HEK293T (cell line): Measurements from ENCODE around the gene KLHL29.

Experiments
- CTCF ChIA-PET: fragments of 350-600 bp; formaldehyde crosslinking; extraction: SDS; loops from one replicate; lab custom pipeline; 2021; ENCODE audit warnings: antibody characterized with exemption, inconsistent platforms; lab: Yijun Ruan, JAX
- POLR2A ChIA-PET: fragments of 350-600 bp; formaldehyde crosslinking; extraction: SDS; loops from one replicate; lab custom pipeline; 2020; ENCODE audit warnings: antibody characterized with exemption, inconsistent platforms; lab: Yijun Ruan, JAX
- DNase-seq: peaks from one replicate; pipeline ENCODE4 v3.0.0; 2012; ENCODE audit warnings: mixed read lengths; ENCODE audit errors: extremely low spot score
- ARNT ChIP-seq: fragments of 450-650 bp; IDR thresholded peaks from 2 replicates; pipeline ENCODE4 v1.6.1; 2017; ENCODE audit warnings: mild to moderate bottlenecking
- BHLHE40 ChIP-seq: fragments of 450-650 bp; IDR thresholded peaks from 2 replicates; pipeline ENCODE4 v1.6.1; 2016; ENCODE audit warnings: mild to moderate bottlenecking, moderate library complexity, borderline replicate concordance
- CTBP1 ChIP-seq: fragments of 450-650 bp; IDR thresholded peaks from 2 replicates; pipeline ENCODE4 v1.6.1; 2016; ENCODE audit warnings: borderline replicate concordance
- ELF4 ChIP-seq: fragments of 450-650 bp; IDR thresholded peaks from 2 replicates; pipeline ENCODE4 v1.6.1; 2017; ENCODE audit warnings: antibody characterized with exemption
- FOXA1 ChIP-seq: fragments of 450-650 bp; IDR thresholded peaks from 2 replicates; pipeline ENCODE4 v1.6.1; 2016; ENCODE audit warnings: mild to moderate bottlenecking
- FOXK2 ChIP-seq: fragments of 450-650 bp; IDR thresholded peaks from 2 replicates; pipeline ENCODE4 v1.6.1; 2016; ENCODE audit warnings: mild to moderate bottlenecking
- FOXM1 ChIP-seq: fragments of 450-650 bp; IDR thresholded peaks from 2 replicates; pipeline ENCODE4 v1.6.1; 2017; ENCODE audit warnings: mild to moderate bottlenecking, borderline replicate concordance
- HDGF ChIP-seq: fragments of 450-650 bp; IDR thresholded peaks from 2 replicates; pipeline ENCODE4 v1.6.1; 2017; ENCODE audit warnings: antibody characterized with exemption, borderline replicate concordance
- L3MBTL2 ChIP-seq: fragments of 450-650 bp; conservative IDR thresholded peaks from 2 replicates; pipeline ENCODE4 v1.6.1; 2016; ENCODE audit warnings: mild to moderate bottlenecking
- LEF1 ChIP-seq: fragments of 450-650 bp; IDR thresholded peaks from 2 replicates; pipeline ENCODE4 v1.6.1; 2017; ENCODE audit warnings: mild to moderate bottlenecking, borderline replicate concordance
- NFRKB ChIP-seq: fragments of 450-650 bp; IDR thresholded peaks from 2 replicates; pipeline ENCODE4 v1.6.1; 2016; ENCODE audit warnings: mild to moderate bottlenecking, moderate library complexity
- PKNOX1 ChIP-seq: fragments of 450-650 bp; IDR thresholded peaks from 2 replicates; pipeline ENCODE4 v1.6.1; 2016
- SP1 ChIP-seq: fragments of 450-650 bp; IDR thresholded peaks from 2 replicates; pipeline ENCODE4 v1.6.1; 2017
- SUZ12 ChIP-seq: fragments of 450-650 bp; IDR thresholded peaks from 2 replicates; pipeline ENCODE4 v1.6.1; 2016; ENCODE audit warnings: mild to moderate bottlenecking
- TARDBP ChIP-seq: fragments of 450-650 bp; IDR thresholded peaks from 2 replicates; pipeline ENCODE4 v1.6.1; 2016
- ZNF384 ChIP-seq: fragments of 450-650 bp; IDR thresholded peaks from 2 replicates; pipeline ENCODE4 v1.6.1; 2016

The KLHL29 gene

GRCh38 chr2:23385351-23385747 lies 370 bp downstream of the KLHL29 start:
- DNase-seq = peak; percentile 45
- ChIA-PET CTCF (no interaction called here), POLR2A (interaction anchor here (0.7 to 1.4 kb wide), 3 partner anchors 8 to 19 kb away, joined by 3 to 5 read pairs (median 3); no protein-coding TSS in a partner anchor)
- TF ChIP-seq FOXM1 = no peak
- no peak for TF ChIP-seq HDGF
- TF ChIP-seq ARNT = no peak
- TF ChIP-seq PKNOX1 = no peak

- TF ChIP-seq NFRKB (no peak), L3MBTL2 (0 out of 2 replicates have a peak, but pooled peaks have one; percentile 41)
- ChIA-PET CTCF (interaction anchor here (0.5 kb wide), 1 partner anchor 1015 kb away, joined by 3 read pairs; no protein-coding TSS in a partner anchor), POLR2A (no interaction called here)
- peak; percentile 38 for DNase-seq
These were observed 864 bp downstream of the KLHL29 start for GRCh38 chr2:23385748-23386338.

GRCh38 chr2:23386339-23387220 lies 1.6 kb downstream of the KLHL29 start:
- ChIA-PET CTCF (interaction anchor here (0.5 to 1.0 kb wide), 3 partner anchors 18 to 1014 kb away, joined by 3 read pairs; no protein-coding TSS in a partner anchor), POLR2A (interaction anchor here (0.6 to 0.8 kb wide), 2 partner anchors 8 to 96 kb away, joined by 3 read pairs; no protein-coding TSS in a partner anchor)
- DNase-seq = peak; percentile 50
- TF ChIP-seq ZNF384 (no peak), ELF4 (no peak), BHLHE40 (no peak)

- ChIA-PET CTCF (interaction anchor here (0.6 to 1.0 kb wide), 2 partner anchors 17 to 29 kb away, joined by 3 read pairs; no protein-coding TSS in a partner anchor), POLR2A (interaction anchor here (0.6 to 0.8 kb wide), 2 partner anchors 8 to 96 kb away, joined by 3 read pairs; no protein-coding TSS in a partner anchor)
- TF ChIP-seq CTBP1 (no peak), SUZ12 (no peak), FOXM1 (no peak), FOXA1 (no peak), PKNOX1 (no peak), BHLHE40 (no peak), NFRKB (no peak), ZNF384 (no peak), TARDBP (no peak), ELF4 (no peak), L3MBTL2 (no peak), FOXK2 (no peak), LEF1 (no peak), HDGF (no peak), ARNT (no peak)
- no peak for DNase-seq
These were observed 2.2 kb downstream of the KLHL29 start for GRCh38 chr2:23387221-23387550.

DNA sequence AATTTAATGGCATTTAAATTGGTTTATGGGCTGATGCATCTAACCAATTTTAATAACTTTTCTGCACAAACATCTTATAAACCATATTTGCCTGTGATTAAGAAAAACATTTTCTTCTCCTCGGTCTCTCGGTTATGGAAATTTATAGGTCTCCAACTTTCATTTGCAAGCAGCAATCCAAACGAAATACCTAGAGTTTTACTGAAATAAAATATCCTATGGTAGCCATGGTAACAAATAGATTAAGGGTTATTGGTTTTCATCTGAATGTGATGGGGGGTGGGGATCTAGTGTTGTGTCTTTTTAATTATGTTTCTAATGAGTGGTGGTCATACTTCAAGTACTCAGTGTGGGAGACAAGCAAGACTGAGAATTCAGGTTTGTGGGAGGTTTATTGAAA lies 2.9 kb downstream of the KLHL29 start:
- no peak for DNase-seq
- no peak for TF ChIP-seq CTBP1
- no peak for TF ChIP-seq SUZ12
- TF ChIP-seq ELF4 = no peak
- TF ChIP-seq ARNT = no peak
- TF ChIP-seq ZNF384 = no peak
- no peak for TF ChIP-seq L3MBTL2
- no peak for TF ChIP-seq PKNOX1
- no peak for TF ChIP-seq TARDBP
- TF ChIP-seq LEF1 = no peak
- no peak for TF ChIP-seq SP1
- no peak for TF ChIP-seq FOXK2
- TF ChIP-seq FOXM1 = no peak
- no peak for TF ChIP-seq BHLHE40
- TF ChIP-seq FOXA1 = no peak
- no peak for TF ChIP-seq HDGF
- TF ChIP-seq NFRKB = no peak
- ChIA-PET CTCF (no interaction called here), POLR2A (no interaction called here)

DNA sequence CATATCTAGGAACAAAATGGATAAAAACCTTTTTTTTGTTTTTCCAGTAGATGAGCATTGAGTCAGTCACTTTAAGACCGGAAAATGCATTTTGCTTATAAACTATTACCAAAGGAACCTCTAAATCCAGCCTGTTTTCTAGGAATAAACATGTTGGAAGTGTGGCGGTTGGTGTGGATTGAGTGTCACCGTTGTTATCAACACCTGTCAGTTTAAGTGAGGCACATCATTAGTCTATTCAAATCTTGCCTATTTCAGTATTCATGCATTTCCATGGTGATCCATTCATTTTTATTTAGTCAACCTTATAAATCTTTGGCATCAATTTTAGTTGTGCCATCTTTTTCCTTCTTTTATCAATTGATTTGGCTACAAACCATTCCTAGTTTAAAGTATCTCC lies 3.3 kb downstream of the KLHL29 start:
- ChIA-PET CTCF (no interaction called here), POLR2A (no interaction called here)
- TF ChIP-seq FOXM1 (no peak), CTBP1 (no peak), ZNF384 (no peak), HDGF (no peak), PKNOX1 (no peak), ARNT (no peak), L3MBTL2 (no peak), ELF4 (no peak), FOXA1 (no peak), BHLHE40 (no peak), NFRKB (no peak), SP1 (no peak), LEF1 (no peak), TARDBP (no peak)
- no peak for DNase-seq
